Measurements from ENCODE around the gene GNAT1. TPM values are rescaled to one million over a fixed set of nuclear protein-coding genes. Genes with fewer than 3 reads are reported as not detected.

GNAT1 gene
- total and polyA plus RNA-seq, 2 donors (not counting 1 experiment from before 2014, with no cell fraction given): not detected

DNA sequence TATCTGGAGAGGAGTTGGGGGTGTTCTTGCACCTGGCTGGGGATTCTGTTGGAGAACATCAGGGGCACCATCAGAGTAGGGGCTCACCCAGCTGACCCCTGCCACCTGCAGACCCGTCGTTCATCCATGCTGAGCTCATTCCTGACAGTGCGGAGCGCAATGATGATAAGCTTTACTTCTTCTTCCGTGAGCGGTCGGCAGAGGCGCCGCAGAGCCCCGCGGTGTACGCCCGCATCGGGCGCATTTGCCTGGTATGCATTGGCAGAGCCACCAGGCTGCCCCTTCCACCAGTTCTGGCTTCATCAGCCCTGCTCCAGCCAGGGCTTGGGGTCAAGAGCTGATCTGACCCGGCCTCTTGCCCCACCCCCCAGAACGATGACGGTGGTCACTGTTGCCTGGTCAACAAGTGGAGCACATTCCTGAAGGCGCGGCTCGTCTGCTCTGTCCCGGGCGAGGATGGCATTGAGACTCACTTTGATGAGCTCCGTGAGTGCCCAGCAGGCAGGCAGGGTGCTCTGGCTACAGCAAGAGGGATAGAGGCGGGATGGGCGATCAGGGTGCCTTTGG is 8.8 kb upstream of the GNAT1 start:
- intact Hi-C loops (cut with micrococcal nuclease): no loop called here
- Mint-ChIP-seq H3K4me1 (no peaks in the 10 kb centered on the region), H3K4me3 (no peak overlapping the region), H3K9me3 (ENCODE audit: insufficient read depth) (no peaks in the 10 kb centered on the region), H3K27me3 (no peaks in the 10 kb centered on the region), H3K27ac (no peak overlapping the region)
- ChIA-PET POLR2A (no interaction called here), CTCF (interaction anchor here (1.1 to 1.3 kb wide), 2 partner anchors 12 kb away, joined by 3 to 7 read pairs; no protein-coding TSS in a partner anchor)
- Histone ChIP-seq H3K4me2 (replicated peaks; ENCODE audit: low read depth, low read length, poor library complexity, severe bottlenecking) (no peak overlapping the region), H4K20me1 (ENCODE audit: control insufficient read depth, insufficient read depth, low read length, poor library complexity, severe bottlenecking) (no peaks in the 10 kb centered on the region), H3K9me3 (ENCODE audit: control extremely low read depth in 1 of 3, control insufficient read depth in 2 of 3, insufficient read depth in 1 of 3, low read length in 2 of 3) (no peaks in the 10 kb centered on the region), H3K4me3 (ENCODE audit: control extremely low read depth in 1 of 5, extremely low read depth in 1 of 5, insufficient read depth in 1 of 5, low read depth in 2 of 5, low read length in 4 of 5) (no peak overlapping the region), H3K27me3 (replicated peaks in 1 of 4; ENCODE audit: control extremely low read depth in 1 of 4, control insufficient read depth in 3 of 4, insufficient read depth in 4 of 4, low read length in 3 of 4) (no peaks in the 10 kb centered on the region), H3K4me1 (ENCODE audit: control insufficient read depth in 2 of 2, insufficient read depth in 2 of 2, low read length in 2 of 2) (no peaks in the 10 kb centered on the region), H2AFZ (ENCODE audit: insufficient read depth, low read depth, low read length, poor library complexity, severe bottlenecking) (no peak overlapping the region), H3K36me3 (replicated peaks in 1 of 2; ENCODE audit: control extremely low read depth in 1 of 2, control insufficient read depth in 1 of 2, extremely low read depth in 1 of 2, insufficient read depth in 2 of 2, low read length in 1 of 2) (no peaks in the 10 kb centered on the region), H3K79me2 (ENCODE audit: control insufficient read depth, insufficient read depth, low read length) (no peaks in the 10 kb centered on the region), H3K9ac (ENCODE audit: low read length) (no peak overlapping the region), H3K27ac (ENCODE audit: low read length in 2 of 2) (no peak overlapping the region)
- DNase-seq (no peak), ATAC-seq (ENCODE audit: low read depth) (no peak)
- WGBS (ENCODE audit: insufficient coverage): 90% methylated on average over 21 of the region's 26 CpGs
- no peak for TF ChIP-seq EZH2 (IDR thresholded peaks at IDR 0.05; ENCODE audit: borderline replicate concordance, insufficient read depth, low read depth, low read length, poor library complexity, severe bottlenecking)
- TF ChIP-seq, protein P1, sequence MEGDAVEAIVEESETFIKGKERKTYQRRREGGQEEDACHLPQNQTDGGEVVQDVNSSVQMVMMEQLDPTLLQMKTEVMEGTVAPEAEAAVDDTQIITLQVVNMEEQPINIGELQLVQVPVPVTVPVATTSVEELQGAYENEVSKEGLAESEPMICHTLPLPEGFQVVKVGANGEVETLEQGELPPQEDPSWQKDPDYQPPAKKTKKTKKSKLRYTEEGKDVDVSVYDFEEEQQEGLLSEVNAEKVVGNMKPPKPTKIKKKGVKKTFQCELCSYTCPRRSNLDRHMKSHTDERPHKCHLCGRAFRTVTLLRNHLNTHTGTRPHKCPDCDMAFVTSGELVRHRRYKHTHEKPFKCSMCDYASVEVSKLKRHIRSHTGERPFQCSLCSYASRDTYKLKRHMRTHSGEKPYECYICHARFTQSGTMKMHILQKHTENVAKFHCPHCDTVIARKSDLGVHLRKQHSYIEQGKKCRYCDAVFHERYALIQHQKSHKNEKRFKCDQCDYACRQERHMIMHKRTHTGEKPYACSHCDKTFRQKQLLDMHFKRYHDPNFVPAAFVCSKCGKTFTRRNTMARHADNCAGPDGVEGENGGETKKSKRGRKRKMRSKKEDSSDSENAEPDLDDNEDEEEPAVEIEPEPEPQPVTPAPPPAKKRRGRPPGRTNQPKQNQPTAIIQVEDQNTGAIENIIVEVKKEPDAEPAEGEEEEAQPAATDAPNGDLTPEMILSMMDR (IDR thresholded peaks at IDR 0.05): no peak

DNA sequence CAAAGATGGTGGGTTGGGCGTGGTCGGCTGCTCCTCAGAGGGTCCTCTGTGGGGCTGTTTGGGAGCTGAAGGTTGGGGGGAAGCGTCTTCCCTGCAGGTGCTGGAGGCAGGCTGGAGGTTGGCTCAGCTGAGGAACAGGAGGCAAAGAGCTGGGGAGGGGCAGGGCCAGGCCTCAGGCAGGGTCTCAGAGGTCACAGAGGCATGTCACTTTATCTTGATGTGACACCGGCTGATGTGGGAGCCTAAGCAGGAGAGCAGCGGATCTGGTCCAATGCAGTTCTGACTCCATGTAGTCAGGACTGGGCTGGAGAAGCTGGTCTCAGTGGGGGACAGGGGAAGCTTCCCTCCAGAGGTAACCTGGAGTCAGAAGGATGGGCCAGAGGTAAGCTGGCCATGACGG is 7.7 kb upstream of the GNAT1 start:
- H2AFZ ChIP-seq (ENCODE audit: insufficient read depth, low read depth, low read length, poor library complexity, severe bottlenecking): no peak overlapping the region
- ChIA-PET POLR2A (no interaction called here), CTCF (interaction anchor here (0.6 to 1.3 kb wide), 2 partner anchors 11 to 43 kb away, joined by 3 to 5 read pairs; no protein-coding TSS in a partner anchor)
- H3K4me3 Mint-ChIP-seq: no peak overlapping the region
- no peak overlapping the region for H3K4me3 ChIP-seq (ENCODE audit: control extremely low read depth in 1 of 5, extremely low read depth in 1 of 5, insufficient read depth in 1 of 5, low read depth in 2 of 5, low read length in 4 of 5)
- H3K4me1 Mint-ChIP-seq: no peaks in the 10 kb centered on the region
- no peaks in the 10 kb centered on the region for H3K9me3 ChIP-seq (ENCODE audit: control extremely low read depth in 1 of 3, control insufficient read depth in 2 of 3, insufficient read depth in 1 of 3, low read length in 2 of 3)
- no peaks in the 10 kb centered on the region for H4K20me1 ChIP-seq (ENCODE audit: control insufficient read depth, insufficient read depth, low read length, poor library complexity, severe bottlenecking)
- 86% methylated on average over 6 of the region's 6 CpGs for WGBS (ENCODE audit: insufficient coverage)
- no peaks in the 10 kb centered on the region for H3K79me2 ChIP-seq (ENCODE audit: control insufficient read depth, insufficient read depth, low read length)
- H3K27me3 Mint-ChIP-seq: no peaks in the 10 kb centered on the region
- TF ChIP-seq EZH2 (IDR thresholded peaks at IDR 0.05; ENCODE audit: borderline replicate concordance, insufficient read depth, low read depth, low read length, poor library complexity, severe bottlenecking): no peak
- TF ChIP-seq, protein P1 (IDR thresholded peaks at IDR 0.05): no peak
- intact Hi-C loops (cut with micrococcal nuclease): no loop called here
- H3K9ac ChIP-seq (ENCODE audit: low read length): no peak overlapping the region
- no peak overlapping the region for H3K27ac Mint-ChIP-seq
- ATAC-seq (ENCODE audit: low read depth) (no peak), DNase-seq (no peak)
- no peak overlapping the region for H3K27ac ChIP-seq (ENCODE audit: low read length in 2 of 2)
- no peak overlapping the region for H3K4me2 ChIP-seq (replicated peaks; ENCODE audit: low read depth, low read length, poor library complexity, severe bottlenecking)
- H3K9me3 Mint-ChIP-seq (ENCODE audit: insufficient read depth): no peaks in the 10 kb centered on the region
- H3K36me3 ChIP-seq (replicated peaks in 1 of 2; ENCODE audit: control extremely low read depth in 1 of 2, control insufficient read depth in 1 of 2, extremely low read depth in 1 of 2, insufficient read depth in 2 of 2, low read length in 1 of 2): no peaks in the 10 kb centered on the region
- H3K27me3 ChIP-seq (replicated peaks in 1 of 4; ENCODE audit: control extremely low read depth in 1 of 4, control insufficient read depth in 3 of 4, insufficient read depth in 4 of 4, low read length in 3 of 4): no peaks in the 10 kb centered on the region
- H3K4me1 ChIP-seq (ENCODE audit: control insufficient read depth in 2 of 2, insufficient read depth in 2 of 2, low read length in 2 of 2): no peaks in the 10 kb centered on the region
